Osteocyte (in vitro differentiated cells): Measurements from ENCODE around the gene UMAD1. TPM values are rescaled to one million over a fixed set of nuclear protein-coding genes. Genes with fewer than 3 reads are reported as not detected.

ENCODE experiments used
- DNase-seq: peaks from one replicate; pipeline ENCODE4 v3.0.0; 2021; ENCODE audit warnings: mixed read lengths; ENCODE audit not compliant: unreplicated experiment; ENCODE audit errors: extremely low spot score
- H3K27ac Mint-ChIP-seq: one replicate; pipeline ENCODE4 v1.8.0; 2021; ENCODE audit warnings: mild to moderate bottlenecking, mixed read lengths; ENCODE audit not compliant: unreplicated experiment
- H3K27me3 Mint-ChIP-seq: one replicate; pipeline ENCODE4 v1.8.0; 2021; ENCODE audit warnings: mixed read lengths; ENCODE audit not compliant: unreplicated experiment
- H3K36me3 Mint-ChIP-seq: one replicate; pipeline ENCODE4 v1.8.0; 2021; ENCODE audit warnings: mixed read lengths; ENCODE audit not compliant: unreplicated experiment
- H3K4me1 Mint-ChIP-seq: one replicate; pipeline ENCODE4 v1.8.0; 2021; ENCODE audit warnings: mixed read lengths; ENCODE audit not compliant: unreplicated experiment
- H3K4me3 Mint-ChIP-seq: one replicate; pipeline ENCODE4 v1.8.0; 2021; ENCODE audit warnings: mild to moderate bottlenecking, moderate library complexity, mixed read lengths; ENCODE audit not compliant: unreplicated experiment
- H3K9me3 Mint-ChIP-seq: one replicate; pipeline ENCODE4 v1.8.0; 2021; ENCODE audit warnings: mixed read lengths; ENCODE audit not compliant: unreplicated experiment
- CTCF ChIP-seq: fragments of 200-600 bp; sonication (generic); IDR thresholded peaks from 2 replicates; pipeline ENCODE4 v1.5.0; 2021; ENCODE audit warnings: antibody characterized with exemption, mild to moderate bottlenecking, moderate library complexity
- total RNA-seq: library from RNA; stranded (reverse); gene quantifications from 2 replicates; pipeline ENCODE4 v1.2.1, GENCODE V29; 2021

Gene UMAD1
- total RNA-seq, 1 donor from 2014 or later: 10.9 TPM

DNA sequence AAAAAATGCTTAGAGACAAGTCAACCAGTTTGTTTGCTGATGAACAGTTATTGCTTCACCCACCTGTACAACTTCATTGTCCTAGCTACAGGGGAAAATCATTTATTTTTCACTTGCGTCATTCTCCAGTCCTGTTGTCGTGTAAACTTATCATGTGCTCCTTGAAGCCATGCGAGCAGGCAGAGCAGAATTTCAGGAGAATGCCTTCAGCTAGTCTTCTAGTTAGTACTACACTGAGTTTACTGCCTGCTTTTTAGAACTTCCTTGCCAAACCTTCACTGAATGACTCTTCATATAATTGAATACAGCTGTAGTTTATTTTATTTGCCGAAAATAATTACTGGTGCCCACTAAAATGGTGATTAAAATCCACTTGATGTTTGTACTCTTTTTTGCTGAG is 62.3 kb downstream of the UMAD1 start:
- Mint-ChIP-seq H3K9me3 (no peaks in the 10 kb centered on the region), H3K27me3 (no peaks in the 10 kb centered on the region), H3K4me3 (no peak overlapping the region), H3K27ac (no peak overlapping the region), H3K36me3 (no peaks in the 10 kb centered on the region), H3K4me1 (peaks cover 22% of the 10 kb centered on the region)
- TF ChIP-seq CTCF: no peak
- DNase-seq: no peak

DNA sequence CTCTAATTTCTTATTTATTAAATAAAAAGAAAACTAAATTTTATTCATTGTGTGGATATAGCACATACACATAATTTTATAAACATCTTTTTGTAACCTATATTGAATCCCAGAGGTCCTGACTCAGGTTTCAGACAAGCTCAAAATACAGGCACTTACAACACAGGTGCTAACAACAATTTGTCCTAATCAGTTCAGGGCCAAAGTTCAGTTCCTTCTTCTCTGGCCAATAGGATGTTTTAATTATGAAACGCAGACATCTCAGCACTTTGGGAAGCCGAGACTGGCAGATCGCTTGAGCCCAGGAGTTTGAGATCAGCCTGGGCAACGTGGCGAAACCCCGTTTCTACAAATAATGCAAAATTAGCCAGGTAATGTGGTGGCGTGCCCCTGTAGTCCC is 62.9 kb downstream of the UMAD1 start:
- Mint-ChIP-seq H3K27ac (no peak overlapping the region), H3K9me3 (no peaks in the 10 kb centered on the region), H3K27me3 (no peaks in the 10 kb centered on the region), H3K4me1 (peaks cover 19% of the 10 kb centered on the region), H3K36me3 (no peaks in the 10 kb centered on the region), H3K4me3 (no peak overlapping the region)
- no peak for DNase-seq
- TF ChIP-seq CTCF: no peak

- no peak overlapping the region for H3K27ac Mint-ChIP-seq
- no peaks in the 10 kb centered on the region for H3K27me3 Mint-ChIP-seq
- no peak for DNase-seq
- H3K36me3 Mint-ChIP-seq: no peaks in the 10 kb centered on the region
- no peaks in the 10 kb centered on the region for H3K9me3 Mint-ChIP-seq
- H3K4me1 Mint-ChIP-seq: peaks cover 13% of the 10 kb centered on the region
- no peak overlapping the region for H3K4me3 Mint-ChIP-seq
- TF ChIP-seq CTCF: no peak
Observed at GRCh38 chr7:7704867-7705266, 64.3 kb downstream of the UMAD1 start.

- Mint-ChIP-seq H3K27ac (no peak overlapping the region), H3K9me3 (no peaks in the 10 kb centered on the region), H3K36me3 (peaks cover 2% of the 10 kb centered on the region), H3K27me3 (no peaks in the 10 kb centered on the region), H3K4me3 (no peak overlapping the region), H3K4me1 (peaks cover 9% of the 10 kb centered on the region)
- DNase-seq: no peak
- TF ChIP-seq CTCF: no peak
Observed at GRCh38 chr7:7705318-7705717, 64.8 kb downstream of the UMAD1 start.

GRCh38 chr7:7706101-7706511 is 65.6 kb downstream of the UMAD1 start:
- TF ChIP-seq CTCF: no peak
- no peak overlapping the region for H3K27ac Mint-ChIP-seq
- peaks cover 2% of the 10 kb centered on the region for H3K36me3 Mint-ChIP-seq
- DNase-seq: no peak
- H3K27me3 Mint-ChIP-seq: no peaks in the 10 kb centered on the region
- no peaks in the 10 kb centered on the region for H3K9me3 Mint-ChIP-seq
- peaks cover 9% of the 10 kb centered on the region for H3K4me1 Mint-ChIP-seq
- no peak overlapping the region for H3K4me3 Mint-ChIP-seq
